Brain pericyte (primary cell): ENCODE data around the gene NKRF.
"Not testable (repeated sequence)": the region's sequence is repeated elsewhere in the genome, so short reads cannot be mapped to it uniquely, and the experiment has no call there.

ENCODE experiments used
- DNase-seq: peaks from one replicate; pipeline ENCODE4 v3.0.0-alpha.2; 2012; ENCODE audit warnings: low read depth, low spot score

NKRF gene

GRCh38 chrX:119606280-119607017 lies at the start of gene NKRF:
NKRF (minus strand) TSS chrX:119606424.
- peak; percentile 79 for DNase-seq

GRCh38 chrX:119655125-119655524 lies 48.9 kb upstream of the NKRF start:
- DNase-seq, result no peak

GRCh38 chrX:119654112-119654531 lies 47.9 kb upstream of the NKRF start:
- DNase-seq, result peak; percentile 63

- DNase-seq, result no peak
These were observed 42.2 kb upstream of the NKRF start for GRCh38 chrX:119648421-119648775.

- no peak for DNase-seq
These were observed 41.6 kb upstream of the NKRF start for GRCh38 chrX:119647552-119648420.

GRCh38 chrX:119647089-119647488 lies 40.9 kb upstream of the NKRF start:
- no peak for DNase-seq

GRCh38 chrX:119646515-119646914 lies 40.3 kb upstream of the NKRF start:
- DNase-seq, result no peak

GRCh38 chrX:119643696-119644095 lies 37.5 kb upstream of the NKRF start:
- no peak for DNase-seq

GRCh38 chrX:119640731-119641170 lies 34.5 kb upstream of the NKRF start:
- DNase-seq, result no peak

GRCh38 chrX:119638725-119639471 lies 32.7 kb upstream of the NKRF start:
- no peak for DNase-seq

- not testable (repeated sequence) for DNase-seq
These were observed 31.2 kb upstream of the NKRF start for GRCh38 chrX:119637421-119637820.

GRCh38 chrX:119636419-119636818 lies 30.2 kb upstream of the NKRF start:
- DNase-seq, result no peak

GRCh38 chrX:119635799-119636198 lies 29.6 kb upstream of the NKRF start:
- no peak for DNase-seq

GRCh38 chrX:119635179-119635578 lies 29.0 kb upstream of the NKRF start:
- no peak for DNase-seq

- DNase-seq, result no peak
These were observed 19.6 kb upstream of the NKRF start for GRCh38 chrX:119625843-119626242.

GRCh38 chrX:119624951-119625668 lies 18.9 kb upstream of the NKRF start:
- no peak for DNase-seq

- DNase-seq, result no peak
These were observed 18.2 kb upstream of the NKRF start for GRCh38 chrX:119624417-119624816.

GRCh38 chrX:119622356-119623232 lies 16.4 kb upstream of the NKRF start:
- peak; percentile 53 for DNase-seq

GRCh38 chrX:119618439-119618838 lies 12.2 kb upstream of the NKRF start:
- no peak for DNase-seq

GRCh38 chrX:119617517-119618164 lies 11.4 kb upstream of the NKRF start:
- DNase-seq, result no peak
